HPDE6-E6E7 (cell line): ENCODE results near the gene TFAP2C.
"Not testable (repeated sequence)": the region's sequence is repeated elsewhere in the genome, so short reads cannot be mapped to it uniquely, and the experiment has no call there.

ENCODE experiments used
- DNase-seq: peaks from one replicate; pipeline ENCODE4 v3.0.0; 2011; ENCODE audit warnings: missing footprints; ENCODE audit errors: extremely low spot score

Gene TFAP2C

GRCh38 chr20:56653211-56653610, 24.1 kb downstream of the TFAP2C start:
- no peak for DNase-seq

GRCh38 chr20:56656632-56657031, 27.5 kb downstream of the TFAP2C start:
- no peak for DNase-seq

GRCh38 chr20:56657879-56658278, 28.8 kb downstream of the TFAP2C start:
- no peak for DNase-seq

GRCh38 chr20:56658341-56658947, 29.3 kb downstream of the TFAP2C start:
- DNase-seq: not testable (repeated sequence)

- DNase-seq: no peak
Measured at GRCh38 chr20:56663660-56664059, 34.6 kb downstream of the TFAP2C start.

GRCh38 chr20:56664796-56665195, 35.7 kb downstream of the TFAP2C start:
- no peak for DNase-seq

- DNase-seq: no peak
Measured at GRCh38 chr20:56665806-56666205, 36.7 kb downstream of the TFAP2C start.

DNA sequence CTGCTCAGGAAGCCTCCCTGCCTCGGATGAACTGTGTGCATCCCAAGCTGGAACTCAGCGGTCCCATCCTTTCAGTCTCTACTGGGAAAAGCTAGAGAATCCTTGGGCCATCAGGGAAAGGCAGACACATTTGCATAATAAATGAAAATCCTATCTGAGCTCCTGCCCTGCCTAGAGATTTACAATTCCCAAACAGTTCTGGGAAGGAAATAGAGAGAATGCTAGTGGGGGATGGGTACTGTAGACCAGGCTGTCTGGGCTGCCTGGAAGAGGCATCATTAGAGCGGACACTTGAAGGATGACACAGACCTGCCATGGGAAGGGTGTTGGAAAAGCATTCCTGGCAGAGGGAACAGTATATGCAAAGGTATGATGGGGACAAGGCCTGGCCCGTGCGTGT, 44.3 kb downstream of the TFAP2C start:
- DNase-seq: no peak

GRCh38 chr20:56676001-56676400, 46.9 kb downstream of the TFAP2C start:
- DNase-seq: no peak

GRCh38 chr20:56676679-56677078, 47.6 kb downstream of the TFAP2C start:
- no peak for DNase-seq

DNA sequence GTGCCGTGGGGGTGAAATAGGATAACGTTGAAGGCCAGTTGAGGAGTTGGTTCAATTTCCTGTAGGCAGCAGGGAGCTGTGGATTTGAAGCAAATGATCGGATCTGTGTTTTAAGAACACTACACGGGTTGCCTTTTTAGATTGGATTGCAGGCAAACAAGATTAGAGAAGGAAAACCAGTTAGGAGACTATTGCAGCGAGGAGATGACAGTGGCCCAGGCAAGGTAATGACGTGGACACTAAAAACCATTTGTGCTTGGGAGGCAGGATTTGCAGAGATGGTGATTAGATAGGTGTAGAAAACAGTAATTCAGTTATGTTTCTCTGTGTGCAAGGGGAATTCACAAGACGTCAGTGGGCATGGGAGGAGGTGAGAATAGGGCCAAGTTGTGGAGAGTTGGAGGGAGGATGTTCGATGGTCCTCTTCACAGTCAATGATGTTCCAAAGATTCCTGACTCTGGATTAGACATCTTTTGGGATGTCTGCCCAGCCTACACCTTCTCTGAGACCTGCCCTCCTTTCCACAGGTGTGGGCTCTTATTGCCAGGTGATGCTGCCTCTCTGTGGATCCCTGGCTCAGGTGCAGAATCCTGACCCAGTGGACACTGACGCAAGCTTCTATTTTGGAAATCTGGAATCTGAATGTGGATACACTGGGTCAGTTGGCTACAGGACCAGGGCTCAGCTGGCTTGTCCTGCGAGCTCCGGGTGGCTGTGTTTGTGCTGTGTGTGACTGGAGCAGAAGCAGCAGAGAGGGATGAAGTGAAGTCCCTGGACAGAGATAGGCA, 54.2 kb downstream of the TFAP2C start:
- DNase-seq: no peak

GRCh38 chr20:56685879-56686278, 56.8 kb downstream of the TFAP2C start:
- DNase-seq: no peak

GRCh38 chr20:56687061-56687460, 58.0 kb downstream of the TFAP2C start:
- no peak for DNase-seq

DNA sequence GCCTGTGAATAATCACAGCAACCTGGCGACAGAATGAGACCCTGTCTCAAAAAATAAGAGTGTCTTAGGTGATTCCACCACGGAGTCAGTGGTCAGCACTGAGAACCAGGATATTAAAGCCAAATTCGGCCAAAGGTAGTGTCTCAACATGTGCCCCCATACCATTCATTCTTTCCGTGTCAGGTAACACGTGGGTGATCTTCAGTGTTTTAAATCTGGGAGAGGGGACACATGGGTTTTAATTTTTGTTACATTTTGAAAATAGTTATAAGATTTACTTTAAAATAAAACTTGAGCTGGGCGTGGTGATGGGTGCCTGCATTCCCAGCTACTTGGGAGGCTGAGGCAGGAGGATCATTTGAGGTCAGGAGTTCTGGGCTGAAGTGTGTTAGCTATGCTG, 59.0 kb downstream of the TFAP2C start:
- no peak for DNase-seq
